Chondrocyte (in vitro differentiated cells): ENCODE measurements around the gene DDX54. TPM values are rescaled to one million over a fixed set of nuclear protein-coding genes. Genes with fewer than 3 reads are reported as not detected.

ENCODE experiments used
- DNase-seq: peaks from one replicate; pipeline ENCODE4 v3.0.0; 2021; ENCODE audit warnings: mixed read lengths, low spot score
- H3K27ac Mint-ChIP-seq: one replicate; pipeline ENCODE4 v1.8.0; 2021; ENCODE audit warnings: mild to moderate bottlenecking, moderate library complexity, mixed read lengths; ENCODE audit not compliant: unreplicated experiment
- H3K27me3 Mint-ChIP-seq: 2 replicates; pipeline ENCODE4 v1.8.0; 2021; ENCODE audit warnings: low read depth, mixed read lengths
- H3K36me3 Mint-ChIP-seq: 2 replicates; pipeline ENCODE4 v1.8.0; 2021; ENCODE audit warnings: low read depth, mixed read lengths
- H3K4me1 Mint-ChIP-seq: 2 replicates; pipeline ENCODE4 v1.8.0; 2021; ENCODE audit warnings: low read depth, mild to moderate bottlenecking, mixed read lengths
- H3K4me3 Mint-ChIP-seq: one replicate; pipeline ENCODE4 v1.8.0; 2021; ENCODE audit warnings: mild to moderate bottlenecking, moderate library complexity, mixed read lengths; ENCODE audit not compliant: unreplicated experiment
- H3K9me3 Mint-ChIP-seq: 2 replicates; pipeline ENCODE4 v1.8.0; 2021; ENCODE audit warnings: low read depth, mixed read lengths
- total RNA-seq: library from RNA; stranded (reverse); gene quantifications from 3 replicates; pipeline ENCODE4 v1.2.1, GENCODE V29; 2021
- TF ChIP-seq, protein P1 (sequence below): fragments of 200-600 bp; sonication (generic); IDR thresholded peaks from 2 replicates; pipeline ENCODE4 v1.5.0; 2021; ENCODE audit warnings: antibody characterized with exemption, mild to moderate bottlenecking, moderate library complexity

Gene DDX54
- total RNA-seq, 1 donor from 2014 or later = 44.6 TPM

- Mint-ChIP-seq H3K27ac (peak overlapping the region; percentile 94), H3K4me3 (peak overlapping the region; percentile 83), H3K4me1 (peaks cover 43% of the 10 kb centered on the region), H3K27me3 (no peaks in the 10 kb centered on the region), H3K9me3 (no peaks in the 10 kb centered on the region), H3K36me3 (no peaks in the 10 kb centered on the region)
- DNase-seq = no peak
- TF ChIP-seq, protein P1, sequence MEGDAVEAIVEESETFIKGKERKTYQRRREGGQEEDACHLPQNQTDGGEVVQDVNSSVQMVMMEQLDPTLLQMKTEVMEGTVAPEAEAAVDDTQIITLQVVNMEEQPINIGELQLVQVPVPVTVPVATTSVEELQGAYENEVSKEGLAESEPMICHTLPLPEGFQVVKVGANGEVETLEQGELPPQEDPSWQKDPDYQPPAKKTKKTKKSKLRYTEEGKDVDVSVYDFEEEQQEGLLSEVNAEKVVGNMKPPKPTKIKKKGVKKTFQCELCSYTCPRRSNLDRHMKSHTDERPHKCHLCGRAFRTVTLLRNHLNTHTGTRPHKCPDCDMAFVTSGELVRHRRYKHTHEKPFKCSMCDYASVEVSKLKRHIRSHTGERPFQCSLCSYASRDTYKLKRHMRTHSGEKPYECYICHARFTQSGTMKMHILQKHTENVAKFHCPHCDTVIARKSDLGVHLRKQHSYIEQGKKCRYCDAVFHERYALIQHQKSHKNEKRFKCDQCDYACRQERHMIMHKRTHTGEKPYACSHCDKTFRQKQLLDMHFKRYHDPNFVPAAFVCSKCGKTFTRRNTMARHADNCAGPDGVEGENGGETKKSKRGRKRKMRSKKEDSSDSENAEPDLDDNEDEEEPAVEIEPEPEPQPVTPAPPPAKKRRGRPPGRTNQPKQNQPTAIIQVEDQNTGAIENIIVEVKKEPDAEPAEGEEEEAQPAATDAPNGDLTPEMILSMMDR = no peak
Measured at GRCh38 chr12:113221997-113222729, 36.9 kb upstream of the DDX54 start.

DNA sequence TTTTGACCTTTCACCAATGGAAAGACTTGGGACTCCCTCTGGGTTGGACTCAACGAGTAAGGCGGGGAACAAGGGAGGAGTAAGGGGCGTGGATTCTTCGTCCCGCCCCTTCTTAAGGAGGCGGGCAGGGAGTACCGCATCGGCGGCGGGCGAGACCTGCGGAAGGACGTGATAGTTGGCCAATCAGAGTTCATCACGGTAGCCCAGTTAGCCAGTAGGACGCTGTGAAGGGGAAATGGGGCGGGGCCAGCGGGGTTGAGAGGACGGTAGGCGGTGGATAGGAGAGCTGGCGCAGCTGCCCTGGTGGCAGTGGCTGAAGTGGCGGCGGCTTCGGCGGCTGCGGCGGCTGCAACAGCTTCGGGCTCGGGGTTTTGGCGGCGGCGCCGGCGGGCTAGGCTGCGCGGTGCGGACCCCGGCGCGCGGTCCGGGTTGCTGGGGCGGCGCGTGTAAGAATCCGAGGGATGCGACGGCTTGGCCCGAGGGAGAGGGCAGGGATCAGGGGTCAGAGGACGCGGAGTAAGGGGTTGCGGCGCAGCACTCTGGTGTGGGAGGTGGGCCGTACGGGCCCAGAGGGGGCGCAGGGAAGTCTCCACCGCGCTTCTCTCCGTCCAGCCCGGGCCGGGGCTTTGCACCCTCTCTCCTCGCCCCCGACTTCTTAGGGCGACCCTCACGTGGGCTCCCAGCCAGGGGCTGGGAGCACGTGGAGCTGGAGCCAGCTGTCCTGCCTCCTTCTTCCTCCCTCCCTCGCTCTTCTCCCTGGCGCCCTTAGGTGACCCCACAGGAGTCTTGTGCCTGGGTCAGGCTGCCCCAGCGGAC, 36.1 kb upstream of the DDX54 start, which contains the start of gene TPCN1:
Gene TPCN1 (plus strand): TSS at position 284 of the 816 bp plus-strand sequence. CDS start 5,389 bp downstream, outside the sequence.
- peak within 1 kb of the TSS; percentile 94 for H3K27ac Mint-ChIP-seq

GRCh38 chr12:113220593-113221180, 35.4 kb upstream of the DDX54 start:
- DNase-seq = no peak
- Mint-ChIP-seq H3K27ac (peak overlapping the region; percentile 88), H3K9me3 (no peaks in the 10 kb centered on the region), H3K36me3 (no peaks in the 10 kb centered on the region), H3K27me3 (no peaks in the 10 kb centered on the region), H3K4me3 (peak overlapping the region; percentile 83), H3K4me1 (peaks cover 52% of the 10 kb centered on the region)
- TF ChIP-seq, protein P1 = no peak

More for the DNA sequence above, 36.1 kb upstream of the DDX54 start, which contains the start of gene TPCN1:
- DNase-seq = peak; percentile 100
- Mint-ChIP-seq H3K27me3 (no peaks in the 10 kb centered on the region), H3K4me3 (peak within 1 kb of the TSS; percentile 83), H3K9me3 (no peaks in the 10 kb centered on the region), H3K36me3 (no peaks in the 10 kb centered on the region), H3K4me1 (peaks cover 45% of the 10 kb centered on the region)
- TF ChIP-seq, protein P1 = peak; percentile 27

GRCh38 chr12:113216027-113216426, 30.7 kb upstream of the DDX54 start:
- no peak for DNase-seq
- Mint-ChIP-seq H3K27ac (peak overlapping the region; percentile 45), H3K27me3 (no peaks in the 10 kb centered on the region)

More at GRCh38 chr12:113216027-113216426, 30.7 kb upstream of the DDX54 start:
- H3K9me3 Mint-ChIP-seq = no peaks in the 10 kb centered on the region
- H3K36me3 Mint-ChIP-seq = no peaks in the 10 kb centered on the region
- no peak overlapping the region for H3K4me3 Mint-ChIP-seq
- H3K4me1 Mint-ChIP-seq = peaks cover 50% of the 10 kb centered on the region
- TF ChIP-seq, protein P1 = no peak
